ENCODE results near the gene ASB2. TPM values are rescaled to one million over a fixed set of nuclear protein-coding genes. Genes with fewer than 3 reads are reported as not detected.

ASB2 gene
- total RNA-seq, 1 donor: 2.0 TPM

GRCh38 chr14:93964281-93964680 is 12.1 kb downstream of the ASB2 start:
- H3K4me1 ChIP-seq (ENCODE audit: insufficient read depth, low read length): peaks cover 77% of the 10 kb centered on the region
- no peaks in the 10 kb centered on the region for H3K9me3 ChIP-seq (ENCODE audit: low read depth, low read length)
- no peak overlapping the region for H3K4me3 ChIP-seq (ENCODE audit: low read length)
- no peaks in the 10 kb centered on the region for H3K27me3 ChIP-seq (ENCODE audit: insufficient read depth, low read length)

DNA sequence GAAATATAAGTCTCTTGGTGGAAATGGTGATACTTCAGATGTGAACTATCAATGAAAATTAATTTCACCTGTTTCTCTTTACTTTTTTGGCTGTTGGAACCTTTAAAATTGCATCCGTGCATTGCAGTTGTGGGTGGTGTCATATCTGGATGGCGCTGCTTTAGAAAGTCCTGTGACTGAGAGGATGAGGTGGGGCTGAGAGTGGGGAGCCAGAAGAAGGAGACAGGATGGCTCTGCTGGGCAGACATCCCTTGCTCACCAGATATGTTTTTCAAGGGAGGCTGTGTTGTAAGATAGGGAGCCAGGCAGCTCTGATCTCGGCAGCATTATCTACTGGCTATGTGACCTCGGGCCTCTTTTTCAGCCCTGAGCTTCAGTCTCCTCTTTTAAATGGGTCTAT is 12.7 kb downstream of the ASB2 start:
- Histone ChIP-seq H3K4me3 (ENCODE audit: low read length) (no peak overlapping the region), H3K4me1 (ENCODE audit: insufficient read depth, low read length) (peaks cover 77% of the 10 kb centered on the region), H3K9me3 (ENCODE audit: low read depth, low read length) (no peaks in the 10 kb centered on the region), H3K27me3 (ENCODE audit: insufficient read depth, low read length) (no peaks in the 10 kb centered on the region)

GRCh38 chr14:93962701-93963601 is 13.4 kb downstream of the ASB2 start:
- no peak overlapping the region for H3K4me3 ChIP-seq (ENCODE audit: low read length)
- H3K9me3 ChIP-seq (ENCODE audit: low read depth, low read length): no peaks in the 10 kb centered on the region
- peaks cover 77% of the 10 kb centered on the region for H3K4me1 ChIP-seq (ENCODE audit: insufficient read depth, low read length)

DNA sequence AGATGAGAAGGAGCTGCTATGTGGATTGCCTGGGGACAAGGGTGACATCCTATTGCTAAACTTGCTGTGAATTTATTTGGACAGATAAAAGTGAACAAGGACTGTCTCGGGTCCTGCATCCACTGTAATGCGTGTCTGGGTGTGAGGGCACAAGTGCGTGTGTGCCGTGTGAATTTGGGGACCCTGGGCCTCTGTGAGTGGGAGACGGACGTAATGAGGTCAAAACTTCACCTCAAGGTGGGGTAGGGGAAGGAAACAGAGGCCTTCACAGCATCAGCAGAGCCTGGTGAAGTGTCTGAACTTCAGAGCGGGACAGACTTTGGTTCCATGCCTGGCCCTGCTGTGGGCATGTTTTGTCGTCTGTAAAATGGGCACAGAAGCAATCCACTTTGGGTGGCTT is 14.8 kb downstream of the ASB2 start:
- peaks cover 77% of the 10 kb centered on the region for H3K4me1 ChIP-seq (ENCODE audit: insufficient read depth, low read length)
- no peaks in the 10 kb centered on the region for H3K27me3 ChIP-seq (ENCODE audit: insufficient read depth, low read length)
- H3K9me3 ChIP-seq (ENCODE audit: low read depth, low read length): no peaks in the 10 kb centered on the region
- H3K4me3 ChIP-seq (ENCODE audit: low read length): no peak overlapping the region

More at GRCh38 chr14:93962701-93963601, 13.4 kb downstream of the ASB2 start:
- no peaks in the 10 kb centered on the region for H3K27me3 ChIP-seq (ENCODE audit: insufficient read depth, low read length)

DNA sequence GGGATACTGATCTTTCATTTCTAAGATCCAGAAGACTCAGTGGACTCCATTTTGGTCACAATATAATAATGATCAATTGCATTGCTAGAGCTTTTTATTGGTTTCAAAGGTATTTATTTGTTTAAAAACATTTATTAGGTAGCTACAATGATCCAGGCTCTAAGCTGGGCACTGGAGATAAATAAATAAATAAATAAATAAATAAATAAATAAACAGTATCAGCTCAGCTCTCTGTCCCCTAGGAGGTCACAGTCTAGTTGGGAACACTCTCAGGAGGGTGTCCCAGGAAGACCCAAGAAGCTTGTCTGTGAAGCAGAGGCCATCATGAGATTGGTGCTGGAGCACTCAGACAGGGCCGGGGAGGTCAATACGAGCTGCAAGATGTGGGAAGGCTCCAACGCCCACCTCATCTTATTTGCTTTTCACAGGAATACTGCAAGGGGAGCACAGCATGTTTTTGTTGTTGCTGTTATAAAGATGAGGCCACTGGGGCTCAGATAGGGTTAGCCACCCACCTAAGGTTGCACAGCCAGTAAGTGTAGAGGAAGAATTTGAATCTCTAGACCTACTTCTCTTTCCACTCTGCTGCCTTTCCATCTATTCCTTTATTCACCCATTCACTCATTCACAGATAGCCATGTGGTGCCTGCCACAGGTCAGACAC is 15.5 kb downstream of the ASB2 start:
- Histone ChIP-seq H3K9me3 (ENCODE audit: low read depth, low read length) (no peaks in the 10 kb centered on the region), H3K27me3 (ENCODE audit: insufficient read depth, low read length) (no peaks in the 10 kb centered on the region), H3K4me3 (ENCODE audit: low read length) (no peak overlapping the region), H3K4me1 (ENCODE audit: insufficient read depth, low read length) (peaks cover 84% of the 10 kb centered on the region)

GRCh38 chr14:93960108-93960475 is 16.3 kb downstream of the ASB2 start:
- Histone ChIP-seq H3K4me3 (ENCODE audit: low read length) (no peak overlapping the region), H3K27me3 (ENCODE audit: insufficient read depth, low read length) (no peaks in the 10 kb centered on the region), H3K4me1 (ENCODE audit: insufficient read depth, low read length) (peaks cover 92% of the 10 kb centered on the region), H3K9me3 (ENCODE audit: low read depth, low read length) (no peaks in the 10 kb centered on the region)

- Histone ChIP-seq H3K4me3 (ENCODE audit: low read length) (no peak overlapping the region), H3K4me1 (ENCODE audit: insufficient read depth, low read length) (peaks cover 98% of the 10 kb centered on the region), H3K9me3 (ENCODE audit: low read depth, low read length) (no peaks in the 10 kb centered on the region), H3K27me3 (ENCODE audit: insufficient read depth, low read length) (no peaks in the 10 kb centered on the region)
Observed at GRCh38 chr14:93959239-93960107, 16.9 kb downstream of the ASB2 start.

DNA sequence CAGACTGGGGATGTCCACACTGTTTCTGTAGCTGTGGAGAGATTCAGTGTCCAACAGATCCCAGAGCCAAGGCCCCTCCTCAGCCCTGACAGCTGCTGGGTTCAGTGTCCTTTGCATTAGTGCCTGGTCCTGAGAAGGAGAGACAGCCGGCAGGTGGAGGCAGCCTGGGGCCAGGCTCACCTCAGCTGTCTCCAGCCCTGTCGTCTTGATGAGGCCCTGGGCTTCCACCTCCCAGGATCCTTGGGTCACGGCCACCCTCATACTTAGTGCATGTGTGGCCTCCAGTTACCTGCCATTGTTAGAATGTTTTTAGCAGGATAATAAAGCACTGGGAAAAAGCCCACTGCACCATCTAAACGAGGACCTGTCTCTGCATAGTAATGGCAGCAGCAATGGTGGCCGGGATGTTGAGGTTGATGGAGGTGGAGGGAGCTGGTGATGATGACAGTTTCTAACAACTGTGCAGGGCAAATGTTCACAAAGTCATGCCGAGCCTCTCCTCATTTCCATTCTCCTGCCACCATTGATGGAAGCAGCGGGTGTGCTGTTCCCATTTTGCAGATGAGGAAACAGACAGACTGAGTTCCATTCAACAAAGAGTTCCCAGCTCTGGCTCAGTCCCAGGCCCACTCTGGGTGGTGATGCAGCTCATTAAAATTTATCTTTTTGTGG is 17.7 kb downstream of the ASB2 start:
- H3K27me3 ChIP-seq (ENCODE audit: insufficient read depth, low read length): no peaks in the 10 kb centered on the region
- H3K4me3 ChIP-seq (ENCODE audit: low read length): no peak overlapping the region
- no peaks in the 10 kb centered on the region for H3K9me3 ChIP-seq (ENCODE audit: low read depth, low read length)
- H3K4me1 ChIP-seq (ENCODE audit: insufficient read depth, low read length): peaks cover 98% of the 10 kb centered on the region

GRCh38 chr14:93957751-93958566 is 18.4 kb downstream of the ASB2 start:
- Histone ChIP-seq H3K27me3 (ENCODE audit: insufficient read depth, low read length) (no peaks in the 10 kb centered on the region), H3K9me3 (ENCODE audit: low read depth, low read length) (no peaks in the 10 kb centered on the region), H3K4me1 (ENCODE audit: insufficient read depth, low read length) (peaks cover 96% of the 10 kb centered on the region), H3K4me3 (ENCODE audit: low read length) (no peak overlapping the region)

DNA sequence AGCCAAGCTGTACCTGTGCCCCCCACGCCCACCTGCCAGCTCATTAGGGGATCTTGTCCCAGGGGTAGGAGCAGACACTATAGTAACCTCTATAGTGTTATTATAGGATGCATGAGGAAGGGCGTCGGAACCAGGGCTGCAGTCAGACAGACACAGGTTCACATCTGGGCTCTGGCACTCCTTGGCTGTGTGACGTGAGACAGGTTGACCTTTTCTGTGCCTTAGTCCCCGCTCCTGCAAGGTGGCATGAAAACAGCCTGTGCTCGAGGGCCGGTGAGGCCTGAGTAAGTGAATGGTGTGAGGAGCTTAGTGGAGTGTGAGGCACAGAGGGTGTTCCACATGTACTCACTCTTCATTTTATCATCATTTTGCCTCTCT is 19.0 kb downstream of the ASB2 start:
- no peaks in the 10 kb centered on the region for H3K9me3 ChIP-seq (ENCODE audit: low read depth, low read length)
- H3K27me3 ChIP-seq (ENCODE audit: insufficient read depth, low read length): no peaks in the 10 kb centered on the region
- H3K4me3 ChIP-seq (ENCODE audit: low read length): no peak overlapping the region
- H3K4me1 ChIP-seq (ENCODE audit: insufficient read depth, low read length): peaks cover 90% of the 10 kb centered on the region

GRCh38 chr14:93956514-93957332 is 19.6 kb downstream of the ASB2 start:
- peaks cover 84% of the 10 kb centered on the region for H3K4me1 ChIP-seq (ENCODE audit: insufficient read depth, low read length)
- no peaks in the 10 kb centered on the region for H3K27me3 ChIP-seq (ENCODE audit: insufficient read depth, low read length)
- no peaks in the 10 kb centered on the region for H3K9me3 ChIP-seq (ENCODE audit: low read depth, low read length)
- H3K4me3 ChIP-seq (ENCODE audit: low read length): no peak overlapping the region

GRCh38 chr14:93955850-93956481 is 20.4 kb downstream of the ASB2 start:
- Histone ChIP-seq H3K27me3 (ENCODE audit: insufficient read depth, low read length) (no peaks in the 10 kb centered on the region), H3K9me3 (ENCODE audit: low read depth, low read length) (no peaks in the 10 kb centered on the region), H3K4me3 (ENCODE audit: low read length) (peak overlapping the region; percentile 12), H3K4me1 (ENCODE audit: insufficient read depth, low read length) (peaks cover 76% of the 10 kb centered on the region)
